NCI-H1694 treated with DMSO at 0.1 percent for 48 hours (cell line): ENCODE measurements around the gene GATAD2B.
A peak's percentile ranks its signal among the peaks of the same experiment; 100 is the strongest.
"Not testable (repeated sequence)": the region's sequence is repeated elsewhere in the genome, so short reads cannot be mapped to it uniquely, and the experiment has no call there.

Experiments used
- DNase-seq: peaks from one replicate; lab custom pipeline; 2025; lab: John Stamatoyannopoulos, UW

GATAD2B gene

DNA sequence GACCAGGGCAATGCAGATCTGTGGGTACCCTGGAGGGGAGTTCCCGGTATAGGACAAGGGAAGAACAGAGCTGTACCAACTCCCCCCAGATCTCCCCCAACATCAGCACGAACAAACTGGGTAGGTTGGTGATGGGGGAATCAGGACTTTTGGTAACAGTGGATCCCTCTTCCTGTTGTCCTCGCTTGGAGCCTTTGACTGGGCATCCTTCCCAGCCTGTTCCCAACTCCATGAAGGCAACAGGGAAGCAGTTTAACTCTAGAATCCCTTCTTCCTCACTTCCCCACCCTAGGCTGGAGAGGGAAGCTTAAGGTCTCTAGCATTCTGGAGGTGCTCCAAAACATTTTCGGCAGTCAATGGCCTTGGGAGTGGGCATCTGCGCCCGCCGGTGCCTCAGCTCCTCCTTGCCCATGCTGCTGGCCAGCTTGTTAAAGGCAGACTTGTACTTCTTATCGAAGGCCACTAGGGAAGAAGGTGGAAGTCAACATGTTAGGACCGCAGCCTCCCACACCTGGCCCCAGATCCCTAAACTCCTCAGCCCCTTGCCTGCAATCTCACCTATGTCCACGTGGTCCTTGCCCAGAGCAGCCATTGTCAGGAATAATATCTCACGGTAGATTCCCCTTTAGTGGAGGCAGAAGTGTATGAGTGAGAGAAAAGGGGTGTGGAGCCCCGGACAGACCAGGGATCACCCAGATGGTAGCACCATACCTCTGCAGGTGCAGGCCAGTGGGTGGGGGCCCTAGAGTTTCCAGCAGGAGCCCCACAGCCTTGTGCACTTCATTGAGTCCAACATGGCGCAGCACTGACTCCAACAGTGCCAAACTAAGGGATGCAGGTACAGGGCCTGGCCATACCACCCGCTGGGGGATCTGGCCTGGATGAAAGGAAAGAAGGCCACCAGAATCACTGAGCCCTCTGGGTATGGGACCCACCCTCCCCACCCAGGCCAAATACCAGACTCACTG lies 7.5 kb upstream of the GATAD2B start:
- DNase-seq: no peak

DNA sequence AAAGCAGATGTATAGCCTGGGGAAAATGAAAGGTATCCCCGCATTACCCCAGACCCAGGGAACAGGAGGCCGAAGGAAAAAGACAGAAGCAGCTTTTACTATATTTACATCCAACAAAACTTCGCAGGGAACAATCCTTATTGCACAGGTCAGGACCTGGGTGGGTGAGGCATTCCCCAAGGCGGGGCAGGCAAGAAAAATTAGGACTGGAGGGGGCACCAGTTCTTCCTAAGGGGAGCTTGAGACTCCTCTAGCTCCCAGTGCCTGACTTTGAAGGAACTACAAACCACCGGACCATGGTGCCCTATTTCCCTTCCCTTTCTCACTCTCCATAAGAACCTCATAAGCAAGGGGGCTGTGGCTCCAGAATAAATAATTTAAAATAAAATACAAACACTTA lies 6.7 kb upstream of the GATAD2B start:
- DNase-seq: no peak

DNA sequence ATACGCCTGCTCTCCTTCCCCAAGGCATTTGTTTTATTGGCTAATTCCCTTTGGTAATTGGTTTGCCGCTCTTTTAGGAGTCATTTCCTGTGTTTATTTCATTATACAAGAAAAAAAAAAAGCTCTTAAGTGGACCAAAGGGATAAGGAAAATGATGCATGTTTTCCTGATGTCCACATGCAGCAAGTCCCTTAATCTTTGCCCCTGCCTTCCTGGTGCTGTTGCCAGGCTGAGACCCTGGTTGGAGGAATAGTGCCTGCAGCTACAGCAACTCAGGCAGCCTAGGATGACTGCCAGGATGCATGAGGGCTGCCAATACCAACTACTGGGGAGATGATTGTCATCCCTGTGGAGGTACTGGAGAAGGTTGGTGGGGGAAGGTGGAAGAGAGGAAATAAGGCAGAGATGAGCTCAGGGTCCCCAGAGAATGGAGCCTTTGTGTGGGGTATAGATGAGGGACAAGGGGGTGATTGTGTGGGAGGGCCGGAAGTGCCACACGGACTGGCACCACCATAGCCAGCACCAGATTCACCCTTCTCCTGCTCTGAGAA lies 6.1 kb upstream of the GATAD2B start:
- DNase-seq: no peak

DNA sequence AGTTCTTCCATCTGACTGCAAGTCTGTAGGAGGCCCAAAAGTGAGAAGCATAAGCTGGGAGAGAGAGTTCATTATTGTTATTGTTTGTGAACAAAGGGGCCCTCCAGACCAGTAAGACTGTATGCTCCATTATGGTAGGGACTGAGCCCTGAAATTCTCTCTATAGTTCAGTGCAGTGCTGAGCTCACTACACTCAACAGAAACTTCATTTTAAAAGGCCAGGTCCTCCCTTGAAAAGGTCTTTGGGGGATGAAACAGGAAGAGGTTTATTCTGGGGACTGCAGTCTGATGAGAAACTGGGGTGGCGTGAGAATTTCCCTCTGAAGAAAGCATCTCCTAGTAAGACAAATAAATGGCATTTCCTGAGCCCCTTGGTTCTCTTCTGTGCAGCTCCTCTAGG lies 5.5 kb upstream of the GATAD2B start:
- no peak for DNase-seq

DNA sequence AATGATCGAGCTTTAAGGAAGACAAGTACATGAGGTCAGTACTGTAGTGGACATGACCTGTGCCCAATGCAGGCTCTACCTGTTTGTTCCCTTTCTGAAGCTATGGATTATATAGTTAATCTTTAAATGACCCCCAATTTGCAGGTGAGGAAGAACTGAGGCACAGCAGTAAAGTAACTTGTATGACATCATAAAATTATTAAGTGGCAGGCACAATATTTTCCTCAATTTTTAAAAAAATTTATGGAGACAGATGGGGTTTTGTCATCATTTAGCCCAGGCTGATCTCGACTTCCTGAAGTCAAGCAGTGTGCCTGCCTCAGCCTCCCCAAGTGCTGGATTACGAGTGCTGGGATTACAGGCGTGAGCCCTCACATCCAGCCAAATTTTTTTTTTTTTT lies 3.6 kb upstream of the GATAD2B start:
- no peak for DNase-seq

DNA sequence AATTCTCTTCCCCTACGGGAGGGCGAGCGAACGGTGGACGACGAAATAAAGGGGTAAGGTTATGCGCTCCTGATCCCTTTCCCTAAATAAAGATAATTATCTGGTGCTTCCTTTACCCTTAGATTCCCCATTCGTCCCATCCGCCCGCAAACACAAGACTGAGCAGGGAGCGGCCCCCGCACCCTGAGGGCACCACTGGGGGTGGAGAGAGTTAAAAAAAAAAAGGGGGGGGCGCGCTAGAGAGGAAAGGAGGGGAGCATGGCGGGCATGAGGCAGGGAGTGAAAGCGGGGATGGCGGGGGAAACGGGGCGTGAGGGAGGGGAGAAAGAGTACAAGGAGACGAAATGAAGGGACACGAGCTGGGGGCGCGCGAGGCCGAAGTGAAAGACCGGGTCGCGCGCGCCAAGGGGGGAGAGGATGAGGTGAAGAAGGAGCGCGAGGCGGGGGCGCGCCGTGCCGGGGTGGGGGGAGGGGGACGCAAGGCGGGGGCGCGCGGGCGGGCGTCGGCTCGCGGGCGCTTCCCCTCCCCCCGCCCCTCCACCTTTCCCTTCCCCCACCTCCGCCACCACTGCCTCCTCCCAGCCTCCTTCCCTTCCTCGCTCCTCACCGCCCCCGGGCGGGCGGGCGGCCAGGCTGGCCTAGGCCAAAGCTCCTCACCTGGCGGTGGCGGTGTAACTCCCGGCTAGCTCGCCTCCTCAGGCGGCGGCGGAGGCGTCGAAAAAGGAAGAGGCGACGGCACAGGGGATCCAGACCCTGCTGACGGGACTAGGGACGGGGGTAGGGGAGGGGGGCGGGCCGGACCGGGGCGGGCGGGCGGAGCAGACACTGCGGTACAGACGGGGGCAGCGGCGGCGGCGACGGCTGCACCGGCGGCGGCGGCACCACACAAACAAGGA lies 448 bp downstream of the GATAD2B start:
- DNase-seq: peak; percentile 81

DNA sequence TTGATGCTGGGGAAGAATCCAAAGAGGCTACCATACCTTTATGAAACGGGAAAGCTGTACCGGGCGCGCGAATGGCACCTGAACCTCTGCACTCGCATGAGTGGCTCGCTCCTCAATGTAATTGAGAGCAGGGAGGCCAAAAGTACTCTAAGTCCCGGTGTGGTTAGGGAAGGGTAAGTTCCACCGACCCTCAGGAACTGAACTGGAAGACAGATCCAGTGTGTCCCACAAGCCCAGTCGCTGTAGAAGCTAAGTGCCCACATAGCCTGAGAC lies 1.0 kb downstream of the GATAD2B start:
- no peak for DNase-seq

DNA sequence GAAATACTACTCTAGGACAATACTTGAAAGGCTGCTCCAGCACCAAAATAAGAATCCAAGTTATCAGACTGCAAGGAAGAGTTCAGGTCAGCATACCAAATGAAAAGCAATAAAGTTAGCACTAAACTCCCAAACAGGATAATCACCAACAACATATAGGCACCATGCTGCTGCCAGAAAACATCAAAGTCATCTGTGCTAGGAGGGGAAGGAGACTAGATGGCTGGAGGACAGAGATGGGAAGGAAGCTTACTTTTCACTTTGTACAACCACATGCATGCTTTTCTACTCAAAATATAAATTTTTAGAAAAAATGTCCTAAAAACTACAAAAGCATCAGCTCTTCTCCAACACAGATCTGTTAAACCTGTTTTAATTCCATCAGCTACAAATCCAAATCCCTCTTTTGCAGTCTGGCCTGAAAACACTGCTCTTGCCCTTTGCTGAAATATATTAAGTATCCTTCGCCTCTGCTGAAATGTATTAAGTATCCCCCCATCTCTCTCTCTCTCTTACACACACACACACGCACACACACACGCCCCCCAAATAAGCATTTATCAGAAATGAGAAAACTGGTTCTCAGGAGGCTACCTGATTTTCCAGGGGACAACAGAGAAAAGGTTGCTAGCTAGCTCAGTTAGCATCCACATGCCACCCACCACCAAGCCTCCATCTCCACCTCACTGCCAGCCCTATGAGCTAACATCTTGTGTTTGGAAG lies 1.5 kb downstream of the GATAD2B start:
- no peak for DNase-seq

DNA sequence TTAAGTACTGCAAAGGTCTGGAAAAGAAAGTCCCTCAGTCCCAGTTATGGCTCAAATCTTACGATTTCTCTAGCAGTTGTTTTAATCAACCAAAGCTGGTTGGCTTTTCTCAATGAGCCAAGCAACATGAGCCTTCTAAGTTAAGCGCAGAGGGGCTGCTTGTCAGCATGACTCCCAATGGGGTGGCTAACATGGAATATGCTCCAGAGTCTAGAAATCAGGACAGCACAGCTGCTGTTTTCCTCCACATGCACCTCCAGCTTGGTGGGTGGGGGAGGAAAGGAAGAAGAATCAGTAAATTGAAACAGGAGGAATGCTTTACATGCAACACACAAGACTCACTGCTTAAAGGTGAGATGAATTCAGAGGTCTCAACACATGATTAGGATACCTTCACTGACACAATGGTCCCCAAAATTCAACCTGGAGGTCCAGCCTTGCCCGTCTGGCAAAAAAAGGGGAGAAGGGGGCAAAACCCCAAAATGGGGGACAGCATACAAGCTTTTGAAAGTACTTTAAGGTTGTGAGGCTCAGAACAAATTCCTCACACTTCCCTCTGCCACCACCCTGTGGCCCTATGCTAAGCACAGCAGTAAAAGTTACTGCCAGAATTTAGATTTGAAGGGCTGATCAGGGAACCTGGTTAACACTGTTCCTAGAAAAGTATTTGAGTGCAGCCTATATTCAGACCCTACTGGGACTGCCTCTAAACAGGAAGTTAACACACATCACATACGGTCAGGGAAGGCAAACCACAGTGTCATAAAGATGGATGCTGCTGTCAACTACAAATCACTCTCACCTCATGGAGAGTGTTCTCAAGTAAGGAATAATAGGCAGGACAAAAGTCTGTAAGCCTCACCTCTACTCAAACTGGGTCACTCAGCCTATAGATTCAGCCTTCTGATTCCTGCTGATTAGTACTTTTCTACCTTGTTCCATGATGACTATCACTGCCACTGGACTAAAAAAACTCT lies 2.6 kb downstream of the GATAD2B start:
- peak; percentile 33 for DNase-seq

DNA sequence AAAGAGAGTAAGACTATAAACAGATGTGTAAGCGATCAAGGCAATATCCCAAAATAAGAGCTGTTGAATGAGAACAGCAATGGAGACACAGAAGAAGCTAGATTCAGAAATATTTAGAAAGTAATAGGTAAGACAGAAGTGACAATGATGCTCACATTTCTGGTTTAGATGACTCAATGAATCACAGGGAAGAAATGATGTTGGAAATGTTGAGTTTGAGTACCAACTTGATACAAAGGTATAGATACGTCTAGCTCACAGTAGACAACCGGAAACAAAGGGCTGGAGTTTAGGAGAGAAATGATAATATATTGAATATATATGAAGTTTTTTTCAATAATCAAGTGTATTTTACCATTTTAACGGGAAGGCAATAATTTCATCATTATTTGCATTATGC lies 6.5 kb downstream of the GATAD2B start:
- no peak for DNase-seq

DNA sequence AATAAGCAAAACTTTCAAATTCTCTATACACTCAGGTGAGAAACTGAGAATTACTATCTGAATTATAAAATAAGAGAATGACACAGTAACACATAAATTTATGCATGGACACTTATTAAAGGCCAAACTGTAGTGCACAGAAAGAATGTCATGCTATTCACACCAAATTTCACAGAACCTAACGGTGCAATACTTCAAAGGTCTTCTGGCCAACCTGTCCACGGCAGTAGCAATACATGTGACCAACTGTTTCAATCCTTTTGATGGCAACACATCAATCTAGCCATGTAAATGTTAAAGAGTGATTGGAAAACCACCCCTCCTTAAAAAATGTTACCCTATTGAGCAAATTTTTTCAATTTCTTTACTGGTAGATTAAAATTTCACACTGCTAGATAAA lies 10.4 kb downstream of the GATAD2B start:
- DNase-seq: no peak

DNA sequence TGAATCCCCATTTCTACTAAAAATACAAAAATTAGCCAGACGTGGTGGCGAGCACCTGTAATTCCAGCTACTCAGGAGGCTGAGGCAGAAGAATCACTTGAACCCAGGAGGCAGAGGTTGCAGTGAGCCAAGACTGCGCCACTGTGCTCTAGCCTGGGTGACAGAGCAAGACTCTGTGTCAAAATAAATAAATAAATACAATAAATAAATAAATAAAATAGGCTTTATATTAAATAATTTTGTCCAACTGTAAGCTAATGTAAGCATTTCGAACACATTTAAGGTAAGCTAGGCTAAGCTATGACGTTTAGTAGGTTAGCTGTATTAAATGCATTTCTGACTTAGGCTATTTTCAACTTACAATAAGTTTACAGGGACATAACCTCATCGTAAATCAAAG lies 12.2 kb downstream of the GATAD2B start:
- DNase-seq: not testable (repeated sequence)

DNA sequence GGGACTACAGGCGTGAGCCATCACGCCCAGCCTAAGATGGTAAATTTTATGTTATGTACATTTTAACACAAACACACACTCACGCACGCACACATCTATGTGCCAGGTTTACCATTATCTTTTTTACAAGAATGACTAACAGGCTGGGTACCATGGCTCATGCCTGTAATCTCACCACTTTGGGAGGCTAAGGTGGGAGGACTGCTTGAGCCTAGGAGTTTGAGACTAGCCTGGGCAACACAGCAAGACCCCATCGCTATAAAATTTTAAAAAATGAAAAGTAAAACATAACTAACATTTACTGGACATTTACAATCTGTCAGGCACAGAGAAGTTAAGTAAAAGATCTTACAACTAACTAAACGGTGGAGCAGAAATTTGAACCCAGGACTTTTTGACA lies 14.7 kb downstream of the GATAD2B start:
- DNase-seq: no peak

DNA sequence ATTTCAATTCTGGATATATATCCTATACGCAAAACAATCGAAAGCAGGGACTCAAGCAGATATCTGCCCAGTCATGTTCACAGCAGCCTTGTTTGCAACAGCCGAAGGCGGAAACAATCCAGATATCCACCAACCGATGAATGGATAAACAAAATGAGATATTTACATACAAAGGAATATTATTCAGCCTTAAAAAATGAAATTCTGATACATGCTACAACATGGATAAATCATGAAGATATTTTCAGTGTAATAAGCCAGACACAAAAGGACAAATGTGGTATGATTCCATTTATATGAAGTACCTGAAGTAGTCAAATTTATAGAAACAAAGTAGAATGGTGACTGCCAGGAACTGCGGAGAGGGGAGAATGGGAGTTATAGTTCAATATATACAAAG lies 15.6 kb downstream of the GATAD2B start:
- DNase-seq: no peak

DNA sequence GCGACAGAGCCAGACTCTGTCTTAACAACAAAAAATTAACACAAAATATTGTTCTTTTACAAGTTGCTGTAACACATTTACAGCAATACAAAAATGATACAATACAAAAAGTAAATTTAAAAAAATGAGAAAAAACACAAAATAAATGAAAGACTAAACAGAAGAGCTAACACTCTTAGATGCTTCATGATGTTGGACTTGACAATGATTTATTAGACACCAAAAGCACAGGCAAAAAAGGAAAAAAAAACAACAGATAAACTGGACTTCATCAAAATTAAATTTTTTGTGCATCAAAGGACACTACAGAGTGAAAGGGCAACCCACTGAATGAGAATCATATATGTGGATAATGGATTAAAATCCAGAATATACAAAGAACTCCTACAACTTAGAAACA lies 16.4 kb downstream of the GATAD2B start:
- DNase-seq: no peak

DNA sequence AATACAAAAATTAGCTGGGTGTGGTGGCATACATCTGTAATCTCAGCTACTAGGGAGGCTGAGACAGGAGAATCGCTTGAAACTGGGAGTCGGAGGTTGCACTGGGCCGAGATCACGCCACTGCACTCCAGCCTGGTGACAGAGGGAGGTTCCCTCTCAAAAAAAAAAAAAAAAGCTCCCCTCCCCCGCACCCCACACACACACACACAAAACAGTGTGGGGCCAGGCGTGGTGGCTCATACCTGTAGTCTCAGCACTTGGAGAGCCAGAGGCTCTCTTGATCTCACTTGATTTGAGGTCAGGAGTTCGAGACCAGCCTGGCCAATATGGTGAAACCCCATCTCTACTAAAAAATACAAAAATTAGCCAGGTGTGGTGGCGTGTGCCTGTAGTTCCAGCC lies 16.9 kb downstream of the GATAD2B start:
- DNase-seq: not testable (repeated sequence)

DNA sequence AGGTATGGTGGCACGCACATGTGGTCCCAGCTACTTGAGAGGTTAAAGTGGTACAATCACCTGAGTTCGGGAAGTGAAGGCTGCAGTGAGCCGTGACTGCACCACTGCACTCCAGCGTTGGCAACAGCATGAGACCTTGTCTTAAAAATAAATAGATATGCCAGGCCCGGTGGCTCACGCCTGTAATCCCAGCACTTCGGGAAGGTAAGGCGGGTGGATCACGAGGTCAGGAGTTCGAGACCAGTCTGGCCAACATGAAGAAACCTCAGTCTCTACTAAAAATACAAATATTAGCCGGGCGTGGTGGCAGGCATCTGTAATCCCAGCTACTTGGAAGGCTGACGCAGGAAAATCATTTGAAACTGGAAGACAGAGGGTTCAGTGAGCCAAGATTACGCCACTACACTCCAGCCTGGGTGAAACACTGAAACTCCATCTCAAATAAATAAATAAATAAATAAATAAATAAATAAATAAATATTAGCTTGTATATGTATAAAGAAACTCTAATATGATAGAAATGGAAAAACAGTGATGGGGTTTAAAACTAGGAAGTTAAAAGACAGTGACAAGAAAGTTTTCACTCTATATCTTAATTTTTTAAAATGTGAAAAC lies 18.8 kb downstream of the GATAD2B start:
- no peak for DNase-seq

DNA sequence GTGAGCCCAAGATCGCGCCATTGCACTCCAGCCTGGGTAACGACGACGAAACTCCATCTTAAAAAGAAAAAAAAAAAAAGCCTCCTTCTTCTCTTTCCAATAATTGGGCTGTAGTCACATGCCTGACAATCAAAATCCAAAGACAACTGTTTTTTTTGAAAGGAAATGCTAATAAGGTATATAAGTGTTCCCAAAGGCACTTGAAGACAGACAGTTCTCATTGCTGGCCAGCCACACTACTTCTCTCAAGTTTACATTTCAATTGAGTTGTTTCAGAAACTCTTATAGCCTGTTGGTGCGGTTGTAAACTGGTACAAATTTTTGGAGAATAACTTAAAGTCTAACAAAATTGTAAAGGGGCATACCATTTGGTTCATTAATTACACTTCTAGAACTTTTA lies 23.3 kb downstream of the GATAD2B start:
- no peak for DNase-seq

DNA sequence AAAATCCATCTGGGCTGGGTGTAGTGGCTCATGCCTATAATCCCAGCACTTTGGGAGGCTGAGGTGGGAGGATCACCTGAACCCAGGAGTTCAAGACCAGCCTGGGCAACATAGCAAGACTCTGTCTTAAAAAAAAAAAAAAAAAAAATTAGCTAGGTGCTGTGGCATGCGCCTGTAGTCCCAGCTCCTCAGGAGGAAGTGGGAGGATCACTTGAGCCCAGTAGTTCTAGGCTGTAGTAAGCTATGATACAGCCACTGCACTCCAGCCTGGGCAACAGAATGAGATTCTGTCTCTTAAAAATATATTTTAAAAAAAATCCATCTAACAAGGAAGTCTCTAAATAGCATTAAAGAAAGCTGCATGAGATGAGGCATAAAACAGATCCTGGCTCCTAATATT lies 26.9 kb downstream of the GATAD2B start:
- DNase-seq: not testable (repeated sequence)

DNA sequence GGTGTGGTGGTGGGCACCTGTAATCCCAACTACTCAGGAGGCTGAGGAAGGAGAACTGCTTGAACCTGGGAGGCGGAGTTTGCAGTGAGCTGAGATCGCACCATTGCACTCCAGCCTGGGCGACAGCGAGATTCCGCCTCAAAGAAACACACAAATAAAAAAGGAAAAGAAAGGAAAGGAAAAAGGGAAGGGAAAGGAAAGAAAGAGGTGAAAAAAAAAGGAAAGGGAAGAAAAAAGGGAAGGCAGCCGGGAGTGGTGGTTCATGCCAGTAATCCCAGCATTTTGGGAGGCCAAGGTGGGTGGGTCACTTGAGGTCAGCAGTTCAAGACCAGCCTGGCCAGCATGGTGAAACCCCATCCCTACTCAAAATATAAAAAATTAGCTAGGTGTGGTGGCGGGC lies 31.7 kb downstream of the GATAD2B start:
- DNase-seq: not testable (repeated sequence)

DNA sequence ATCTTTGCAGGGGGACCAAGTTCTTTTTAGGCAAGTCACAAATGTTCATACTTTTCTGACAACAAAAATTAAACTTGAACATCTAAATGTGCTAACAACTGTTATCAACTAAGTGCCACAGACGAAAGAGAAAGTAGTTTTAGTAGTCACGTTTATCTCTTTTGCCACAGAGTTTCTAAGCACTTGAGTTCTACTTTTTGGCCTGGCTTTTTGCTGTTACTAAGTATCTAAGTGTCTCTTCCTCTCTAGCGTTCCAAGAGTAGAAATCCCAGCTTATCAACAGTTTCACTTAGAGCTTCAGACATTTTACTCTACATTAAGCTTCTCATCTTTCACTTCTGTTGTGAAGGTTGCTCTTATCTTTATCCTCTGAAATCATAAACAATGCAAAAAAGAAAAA lies 34.2 kb downstream of the GATAD2B start:
- DNase-seq: no peak
